GM21381 (cell line): ENCODE results near the gene VSIG10.

ENCODE experiments used
- ATAC-seq: cut with Tn5 transposase; IDR thresholded peaks from one replicate; pipeline ENCODE4 v1.9.1; 2021; ENCODE audit warnings: mild to moderate bottlenecking, moderate library complexity; ENCODE audit not compliant: unreplicated experiment

The VSIG10 gene

DNA sequence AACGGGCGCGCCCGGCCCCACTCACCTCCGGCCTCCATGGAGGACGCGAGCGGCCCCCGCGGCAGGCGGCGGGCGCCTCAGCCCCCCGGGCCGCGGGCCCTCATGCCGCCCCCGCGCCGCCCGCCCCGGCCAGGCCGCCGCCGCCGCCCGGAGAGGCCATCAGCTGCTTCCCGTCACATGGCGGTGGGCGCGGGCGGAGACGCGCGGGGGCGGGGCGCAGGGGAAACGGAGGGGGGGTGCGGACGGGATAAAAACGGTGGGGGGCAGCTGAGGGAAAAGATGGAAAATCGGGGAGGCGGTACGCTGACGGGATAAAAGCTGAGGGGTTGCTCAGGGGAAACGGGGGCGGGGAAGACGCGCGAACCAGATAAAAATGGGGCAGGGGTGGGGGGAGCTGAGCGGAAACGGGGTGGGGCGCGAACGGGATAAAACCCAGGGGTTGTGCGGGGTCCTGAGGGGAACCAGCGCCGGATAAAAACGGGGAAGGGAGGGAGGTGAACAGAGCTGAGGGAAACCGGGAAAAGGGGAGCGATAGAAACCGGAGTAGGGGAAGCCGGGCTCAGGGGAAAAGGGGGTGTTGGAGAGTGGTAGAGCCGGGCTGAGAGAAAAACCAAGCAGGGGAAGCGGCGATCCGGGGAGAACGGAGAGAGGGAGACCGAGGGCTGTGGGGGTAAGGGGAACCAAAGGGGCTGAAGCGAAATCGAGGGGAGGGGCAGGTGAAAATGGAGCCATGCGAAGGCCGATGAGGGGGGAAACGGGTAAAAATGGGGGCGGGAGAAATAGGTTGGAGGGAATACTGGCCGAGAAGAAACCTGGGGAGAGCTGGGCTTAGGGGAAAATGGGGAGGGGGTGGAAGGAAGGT, 42.6 kb downstream of the VSIG10 start, which contains the start of gene WSB2:
Gene WSB2 (minus strand): TSS at position 169 of the 862 bp plus-strand sequence. CDS start 131 bp downstream, at position 38.
- ATAC-seq = peak; percentile 54

- ATAC-seq = peak; percentile 42
Observed at GRCh38 chr12:118060301-118061010, 43.4 kb downstream of the VSIG10 start.

GRCh38 chr12:118059341-118060191, 44.2 kb downstream of the VSIG10 start:
- no peak for ATAC-seq

- no peak for ATAC-seq
Observed at GRCh38 chr12:118058881-118059280, 44.9 kb downstream of the VSIG10 start.

- no peak for ATAC-seq
Observed at GRCh38 chr12:118058227-118058626, 45.6 kb downstream of the VSIG10 start.

GRCh38 chr12:118055865-118056773, 47.7 kb downstream of the VSIG10 start:
- ATAC-seq = no peak

DNA sequence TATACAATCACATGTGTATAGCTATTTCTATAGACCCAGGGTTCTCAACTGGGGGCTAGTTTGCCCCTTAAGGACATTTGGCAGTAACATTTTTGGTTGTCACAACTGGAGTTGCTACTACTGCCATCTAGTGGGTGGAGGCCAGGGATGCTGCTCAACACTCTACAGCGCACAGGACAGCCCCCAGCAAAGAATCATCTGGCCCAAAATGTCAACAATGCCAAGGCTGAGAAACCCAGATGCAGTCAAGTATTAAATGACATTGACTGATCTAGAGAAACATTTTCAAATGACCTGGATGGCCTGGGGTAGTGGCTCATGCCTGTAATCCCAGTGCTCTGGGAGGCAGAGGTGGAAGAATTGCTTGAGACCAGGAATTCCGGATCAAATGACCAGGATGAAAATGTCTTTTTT, 48.7 kb downstream of the VSIG10 start:
- peak; percentile 80 for ATAC-seq

DNA sequence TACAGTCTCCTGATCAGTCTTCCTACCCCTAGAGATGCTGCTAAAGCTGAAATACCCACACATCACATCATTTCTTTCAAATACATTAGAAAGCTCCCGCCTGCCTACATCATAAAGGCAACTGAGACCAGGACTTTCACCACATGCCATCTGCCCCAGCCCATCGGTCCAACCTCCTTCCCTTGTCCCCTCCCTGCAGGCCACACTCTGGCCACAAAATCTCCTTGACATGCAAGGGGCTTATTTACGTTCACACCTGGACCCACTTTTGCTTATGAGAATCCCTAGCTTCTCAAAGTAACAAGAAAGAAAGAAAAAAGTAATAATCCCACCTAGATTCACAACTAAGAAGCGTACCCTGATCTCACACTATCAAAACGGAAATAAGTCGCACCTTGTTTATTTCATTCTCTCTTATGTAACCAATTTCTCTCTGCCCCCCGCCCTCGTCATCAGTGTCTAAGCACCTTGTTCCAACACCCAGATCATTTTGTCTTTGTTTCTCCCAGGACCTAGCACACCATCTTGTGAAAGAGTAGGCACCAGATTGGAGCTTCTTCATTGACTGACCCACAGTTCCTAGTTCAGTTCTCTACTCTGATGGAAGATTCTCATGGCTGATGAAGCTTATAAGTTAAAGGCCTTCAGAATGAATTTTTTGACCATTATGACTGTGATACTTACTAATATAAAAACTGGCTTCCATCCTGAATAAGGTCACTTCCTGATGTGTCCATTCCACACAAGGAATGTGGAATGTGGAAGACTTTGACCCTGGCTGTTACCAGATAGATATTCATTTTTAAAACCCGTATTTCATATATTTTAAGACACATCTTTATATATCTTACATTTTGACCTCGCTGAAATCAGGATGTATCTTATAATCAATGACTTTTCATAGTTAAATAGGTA, 50.5 kb downstream of the VSIG10 start:
- ATAC-seq = no peak

- ATAC-seq = no peak
Observed at GRCh38 chr12:118052324-118053070, 51.3 kb downstream of the VSIG10 start.

DNA sequence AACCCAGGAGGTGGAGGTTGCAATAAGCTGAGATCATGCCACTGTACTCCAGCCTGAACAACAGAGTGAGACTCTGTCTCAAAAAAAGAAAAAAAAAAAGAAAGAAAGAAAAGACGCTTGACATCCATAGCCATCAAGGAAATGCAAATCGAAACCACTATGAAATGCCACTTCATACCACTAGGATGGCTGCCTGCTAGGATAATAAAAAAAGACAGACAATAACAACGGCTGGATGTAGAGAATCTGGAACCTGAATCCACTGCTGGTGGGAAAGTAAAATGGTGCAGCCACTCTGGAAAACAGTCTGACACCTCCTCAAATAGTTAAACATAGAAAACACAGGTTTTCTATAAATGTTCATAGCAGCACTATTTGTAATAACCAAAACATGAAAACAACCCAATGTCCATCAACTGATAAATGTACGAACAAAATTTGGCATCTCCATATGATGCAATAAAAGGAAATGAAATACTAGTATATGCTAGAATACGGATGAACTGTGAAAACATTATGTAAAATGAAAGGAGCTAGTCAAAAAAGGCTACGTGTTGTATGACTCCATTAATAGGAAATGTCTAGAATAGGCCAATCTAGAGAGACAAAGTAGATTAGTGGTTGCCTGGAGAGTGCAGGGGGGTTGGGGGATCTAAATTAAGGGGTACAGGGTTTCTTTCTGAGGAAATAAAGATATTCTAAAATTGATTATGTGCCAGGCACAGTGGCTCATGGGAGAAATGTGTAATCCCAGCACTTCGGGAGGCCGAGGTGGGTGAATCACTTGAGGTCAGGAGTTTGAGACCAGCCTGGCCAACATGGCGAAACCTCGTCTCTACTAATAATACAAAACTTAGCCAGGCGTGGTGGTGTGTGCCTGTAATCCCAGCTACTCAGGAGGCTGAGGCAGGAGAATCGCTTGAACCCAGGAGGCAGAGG, 52.6 kb downstream of the VSIG10 start:
- ATAC-seq = no peak

GRCh38 chr12:118046430-118046829, 57.4 kb downstream of the VSIG10 start:
- ATAC-seq = no peak

DNA sequence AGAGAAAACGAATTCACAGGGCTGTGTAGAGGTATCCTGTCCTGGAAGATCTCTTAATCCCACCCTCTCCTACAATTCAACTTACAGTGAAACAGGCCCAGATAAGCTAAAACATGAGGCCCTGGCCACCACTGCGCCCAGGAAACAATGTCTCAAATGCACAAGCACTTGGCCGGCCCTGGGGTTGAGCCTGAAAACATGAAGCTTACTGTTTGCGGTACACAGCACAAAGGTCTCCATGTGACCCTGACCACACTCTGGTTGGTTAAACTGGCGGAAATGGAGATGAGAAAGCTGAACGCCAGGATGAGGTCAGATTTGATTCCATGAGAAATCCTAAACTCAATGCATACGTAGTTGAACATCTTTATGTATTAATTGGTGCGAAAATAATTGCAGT, 59.2 kb downstream of the VSIG10 start:
- no peak for ATAC-seq

GRCh38 chr12:118044075-118044474, 59.7 kb downstream of the VSIG10 start:
- no peak for ATAC-seq

GRCh38 chr12:118042091-118042490, 61.7 kb downstream of the VSIG10 start:
- no peak for ATAC-seq

DNA sequence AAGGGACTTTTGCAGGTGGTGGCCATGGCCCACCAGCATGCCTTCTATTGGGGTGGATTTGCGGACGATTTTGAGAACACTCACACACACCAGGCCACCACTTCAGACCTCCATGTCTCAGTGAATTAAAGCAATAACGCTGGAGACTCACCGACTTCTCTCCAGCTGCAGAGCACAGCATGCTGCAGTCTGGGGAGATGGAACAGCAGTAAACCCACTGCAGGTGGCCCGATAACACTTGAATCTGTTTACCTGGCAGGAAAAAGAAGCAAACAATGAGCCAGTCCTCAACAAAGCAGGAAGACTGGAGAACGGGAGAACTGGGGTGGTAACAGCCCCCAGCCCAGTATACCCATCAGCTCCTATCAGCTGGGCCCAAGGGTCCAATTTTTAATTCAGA, 65.7 kb downstream of the VSIG10 start:
- no peak for ATAC-seq

GRCh38 chr12:118036672-118037411, 67.0 kb downstream of the VSIG10 start:
- no peak for ATAC-seq
